Liver (tissue), 3 donors: Measurements from ENCODE around the gene IFI27L1.

Experiments used
- ATF3 ChIP-seq: IDR thresholded peaks from 2 replicates; pipeline ENCODE4 v1.6.1; 2016; ENCODE audit warnings: antibody characterized with exemption
- CTCF ChIP-seq: fragments of 150-350 bp; IDR thresholded peaks from 2 replicates; pipeline ENCODE4 v1.5.1; 2017; ENCODE audit warnings: improper control_type of control experiment, low read depth, low read length; ENCODE audit not compliant: missing input control
- EGR1 ChIP-seq, 2 donors: IDR thresholded peaks; 2 replicates each; pipeline ENCODE4 v1.6.1; 2016 to 2018; ENCODE audit warnings: antibody characterized with exemption in 2 of 2, low read depth in 2 of 2
- FOXA1 ChIP-seq: IDR thresholded peaks from 2 replicates; pipeline ENCODE4 v1.6.1; 2016; ENCODE audit warnings: antibody characterized with exemption
- JUND ChIP-seq, 2 donors: IDR thresholded peaks; 2 replicates each; pipeline ENCODE4 v1.6.1; 2016; ENCODE audit warnings: antibody characterized with exemption in 2 of 2
- MAX ChIP-seq: IDR thresholded peaks from 2 replicates; pipeline ENCODE4 v1.6.1; 2016; ENCODE audit warnings: antibody characterized with exemption
- RAD21 ChIP-seq, 2 donors: IDR thresholded peaks; 2 replicates each; pipeline ENCODE4 v1.6.1; 2016; ENCODE audit warnings: antibody characterized with exemption in 2 of 2, mild to moderate bottlenecking in 2 of 2
- REST ChIP-seq: IDR thresholded peaks from 2 replicates; pipeline ENCODE4 v1.6.1; 2016; ENCODE audit warnings: antibody characterized with exemption, mild to moderate bottlenecking
- RXRA ChIP-seq, 2 donors: IDR thresholded peaks; 2 replicates each; pipeline ENCODE4 v1.6.1; 2017 to 2018; ENCODE audit warnings: antibody characterized with exemption in 2 of 2, mild to moderate bottlenecking in 1 of 2
- SP1 ChIP-seq: IDR thresholded peaks from 2 replicates; pipeline ENCODE4 v1.6.1; 2018; ENCODE audit warnings: antibody characterized with exemption, mild to moderate bottlenecking
- TAF1 ChIP-seq: conservative IDR thresholded peaks from 2 replicates; pipeline ENCODE4 v1.6.1; 2016; ENCODE audit warnings: antibody characterized with exemption, mild to moderate bottlenecking
- YY1 ChIP-seq: IDR thresholded peaks from 2 replicates; pipeline ENCODE4 v1.6.1; 2016; ENCODE audit warnings: antibody characterized with exemption, mild to moderate bottlenecking
- donor health status: healthy.
- donor health status: healthy.

GRCh38 chr14:94126419-94126677 lies 45.2 kb downstream of the IFI27L1 start:
- TF ChIP-seq YY1, result no peak
- no peak for TF ChIP-seq CTCF
- no peak for TF ChIP-seq RXRA (IDR thresholded peaks at IDR 0.05)
- no peak for TF ChIP-seq RAD21 (IDR thresholded peaks at IDR 0.05)
- no peak for TF ChIP-seq EGR1 (IDR thresholded peaks at IDR 0.05; ENCODE audit: low read depth in 2 of 2)
- TF ChIP-seq TAF1, result no peak
- TF ChIP-seq FOXA1, result no peak
- no peak for TF ChIP-seq JUND (IDR thresholded peaks at IDR 0.05)
- no peak for TF ChIP-seq REST
- TF ChIP-seq SP1, result no peak
- no peak for TF ChIP-seq ATF3
- no peak for TF ChIP-seq MAX
